ENCODE data around the gene NFKB2. TPM values are rescaled to one million over a fixed set of nuclear protein-coding genes. Genes with fewer than 3 reads are reported as not detected.

Gene NFKB2
- total RNA-seq, 4 donors from 2014 or later = 10.7 to 20.2 (median 15.6) TPM

DNA sequence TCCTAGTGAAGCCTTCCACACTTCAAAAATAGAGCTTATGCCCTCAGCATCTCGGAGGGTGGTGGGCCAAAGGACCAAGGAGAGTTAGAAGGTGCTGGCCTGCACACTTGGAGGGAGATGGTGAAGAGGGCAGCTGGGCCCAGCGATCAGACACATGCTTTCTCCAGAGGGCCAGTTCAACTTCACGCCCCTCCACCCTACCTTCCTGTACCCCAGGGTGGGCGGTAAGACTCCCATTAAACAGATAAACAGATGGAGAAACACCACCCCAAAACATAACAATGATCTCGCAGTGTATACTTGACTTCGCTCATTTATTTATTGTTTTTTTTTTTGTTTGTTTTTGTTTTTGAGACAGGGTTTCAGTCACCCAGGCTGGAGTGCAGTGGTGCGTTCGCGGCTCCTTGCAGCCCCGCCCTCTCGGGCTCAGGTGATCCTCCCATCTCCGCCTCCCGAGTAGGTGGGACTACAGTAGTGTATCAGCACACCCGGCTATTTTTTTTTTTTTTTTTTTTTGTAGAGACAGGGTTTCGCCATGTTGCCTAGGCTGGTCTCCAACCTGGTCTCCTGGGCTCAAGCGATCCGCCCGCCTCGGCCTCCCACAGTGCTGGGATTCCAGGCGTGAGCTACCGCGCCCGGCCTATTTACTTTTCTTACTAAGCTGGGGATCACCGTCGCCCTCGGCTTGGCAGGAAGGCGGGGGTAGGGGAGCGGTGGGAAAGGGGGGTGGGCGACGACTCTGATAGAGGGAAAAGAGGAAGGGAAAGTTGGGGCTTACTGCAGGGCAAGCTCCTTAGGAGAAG is 54.0 kb downstream of the NFKB2 start:
- Histone ChIP-seq H3K27ac (peak overlapping the region; percentile 81 to 93 (median 90)), H3K27me3 (no peaks in the 10 kb centered on the region), H3K36me3 (no peaks in the 10 kb centered on the region), H3K4me1 (peaks cover 16 to 41% (median 16%) of the 10 kb centered on the region in 3 donors), H3K4me3 (peak overlapping the region; percentile 51 to 95 (median 86)), H3K9me3 (no peaks in the 10 kb centered on the region)
- TF ChIP-seq POLR2A (IDR thresholded peaks at IDR 0.05) = no peak
- TF ChIP-seq, protein P1, sequence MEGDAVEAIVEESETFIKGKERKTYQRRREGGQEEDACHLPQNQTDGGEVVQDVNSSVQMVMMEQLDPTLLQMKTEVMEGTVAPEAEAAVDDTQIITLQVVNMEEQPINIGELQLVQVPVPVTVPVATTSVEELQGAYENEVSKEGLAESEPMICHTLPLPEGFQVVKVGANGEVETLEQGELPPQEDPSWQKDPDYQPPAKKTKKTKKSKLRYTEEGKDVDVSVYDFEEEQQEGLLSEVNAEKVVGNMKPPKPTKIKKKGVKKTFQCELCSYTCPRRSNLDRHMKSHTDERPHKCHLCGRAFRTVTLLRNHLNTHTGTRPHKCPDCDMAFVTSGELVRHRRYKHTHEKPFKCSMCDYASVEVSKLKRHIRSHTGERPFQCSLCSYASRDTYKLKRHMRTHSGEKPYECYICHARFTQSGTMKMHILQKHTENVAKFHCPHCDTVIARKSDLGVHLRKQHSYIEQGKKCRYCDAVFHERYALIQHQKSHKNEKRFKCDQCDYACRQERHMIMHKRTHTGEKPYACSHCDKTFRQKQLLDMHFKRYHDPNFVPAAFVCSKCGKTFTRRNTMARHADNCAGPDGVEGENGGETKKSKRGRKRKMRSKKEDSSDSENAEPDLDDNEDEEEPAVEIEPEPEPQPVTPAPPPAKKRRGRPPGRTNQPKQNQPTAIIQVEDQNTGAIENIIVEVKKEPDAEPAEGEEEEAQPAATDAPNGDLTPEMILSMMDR (IDR thresholded peaks at IDR 0.05) = no peak
- intact Hi-C loops (cut with DNase I) = no loop called here
- DNase-seq = peak; percentile 28
- WGBS, 2 donors = 5 to 15% methylated on average over 16 to 26 of the region's 30 CpGs

DNA sequence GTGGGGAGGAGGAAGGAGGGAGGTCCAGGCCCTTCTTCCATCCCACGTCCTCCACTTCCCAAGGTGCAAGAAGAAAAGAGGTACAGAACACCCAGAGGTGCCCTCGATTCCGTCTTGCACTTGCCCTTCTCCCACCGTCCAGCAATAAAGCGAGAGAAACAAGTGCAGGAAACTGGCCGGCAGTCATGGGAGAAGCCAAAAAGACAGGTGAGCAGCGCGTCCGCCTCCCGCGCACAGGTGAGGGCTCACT is 54.5 kb downstream of the NFKB2 start:
- peaks cover 0 to 2% (median 0%) of the 10 kb centered on the region in 3 donors for H3K36me3 ChIP-seq
- H3K4me3 ChIP-seq = peak overlapping the region; percentile 51 to 95 (median 86)
- H3K4me1 ChIP-seq = peaks cover 16 to 46% (median 16%) of the 10 kb centered on the region in 3 donors
- WGBS, 2 donors = 0 to 1% methylated on average over 11 of the region's 11 CpGs
- intact Hi-C loops (cut with DNase I) = no loop called here
- no peaks in the 10 kb centered on the region for H3K9me3 ChIP-seq
- DNase-seq = no peak
- no peak for TF ChIP-seq POLR2A (IDR thresholded peaks at IDR 0.05)
- H3K27ac ChIP-seq = peak overlapping the region; percentile 81 to 93 (median 90)
- no peaks in the 10 kb centered on the region for H3K27me3 ChIP-seq

DNA sequence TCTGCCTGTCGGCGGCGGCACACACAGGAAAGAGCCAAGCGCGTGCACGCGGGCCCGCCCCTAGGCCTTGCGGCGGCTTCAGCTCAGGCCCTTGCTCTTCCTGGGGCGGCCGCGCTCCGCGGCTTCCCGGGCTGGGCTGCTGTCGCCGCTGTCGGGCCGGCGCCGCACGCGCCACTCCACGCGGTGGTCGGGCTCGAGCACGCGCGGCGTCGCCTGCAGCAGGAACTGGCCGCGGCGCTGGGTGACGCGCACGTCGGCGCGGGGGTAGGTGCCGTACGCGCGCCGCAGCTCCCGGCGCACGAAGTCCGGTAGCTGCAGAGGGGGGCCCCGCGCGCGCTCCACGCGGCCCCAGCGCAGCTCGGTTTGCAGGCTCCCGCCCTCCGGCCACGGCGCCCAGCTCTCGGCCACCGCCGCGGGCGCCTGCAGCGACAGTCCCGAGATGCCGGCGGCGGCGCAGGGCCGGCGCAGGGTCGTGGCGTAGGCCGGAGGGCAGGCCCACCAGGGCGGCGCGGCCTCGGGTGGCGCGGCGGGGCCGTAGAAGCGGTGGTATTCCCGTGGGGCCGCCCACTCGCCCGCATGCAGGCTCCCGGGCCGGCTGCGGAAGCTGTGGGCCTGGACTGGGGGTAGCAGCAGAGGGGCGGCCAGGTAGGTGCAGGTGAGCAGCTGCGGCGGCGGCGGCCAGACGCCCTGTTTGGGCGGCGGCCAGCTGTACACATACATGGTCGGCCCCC is 55.0 kb downstream of the NFKB2 start:
- Histone ChIP-seq H3K4me3 (peak overlapping the region; percentile 51 to 95 (median 86)), H3K27ac (peak overlapping the region; percentile 81 to 93 (median 90)), H3K4me1 (peaks cover 16 to 51% (median 16%) of the 10 kb centered on the region in 3 donors), H3K27me3 (no peaks in the 10 kb centered on the region), H3K36me3 (peaks cover 0 to 7% (median 0%) of the 10 kb centered on the region in 3 donors), H3K9me3 (no peaks in the 10 kb centered on the region)
- intact Hi-C loops (cut with DNase I) = no loop called here
- TF ChIP-seq, protein P1 (IDR thresholded peaks at IDR 0.05) = peak in 1 of 6 experiments; percentile 47
- TF ChIP-seq POLR2A (IDR thresholded peaks at IDR 0.05) = peak in 2 of 4 donors; percentile 64 to 76
- 0% methylated on average over 5 to 6 of the region's 104 CpGs for WGBS, 2 donors
- peak; percentile 51 for DNase-seq

DNA sequence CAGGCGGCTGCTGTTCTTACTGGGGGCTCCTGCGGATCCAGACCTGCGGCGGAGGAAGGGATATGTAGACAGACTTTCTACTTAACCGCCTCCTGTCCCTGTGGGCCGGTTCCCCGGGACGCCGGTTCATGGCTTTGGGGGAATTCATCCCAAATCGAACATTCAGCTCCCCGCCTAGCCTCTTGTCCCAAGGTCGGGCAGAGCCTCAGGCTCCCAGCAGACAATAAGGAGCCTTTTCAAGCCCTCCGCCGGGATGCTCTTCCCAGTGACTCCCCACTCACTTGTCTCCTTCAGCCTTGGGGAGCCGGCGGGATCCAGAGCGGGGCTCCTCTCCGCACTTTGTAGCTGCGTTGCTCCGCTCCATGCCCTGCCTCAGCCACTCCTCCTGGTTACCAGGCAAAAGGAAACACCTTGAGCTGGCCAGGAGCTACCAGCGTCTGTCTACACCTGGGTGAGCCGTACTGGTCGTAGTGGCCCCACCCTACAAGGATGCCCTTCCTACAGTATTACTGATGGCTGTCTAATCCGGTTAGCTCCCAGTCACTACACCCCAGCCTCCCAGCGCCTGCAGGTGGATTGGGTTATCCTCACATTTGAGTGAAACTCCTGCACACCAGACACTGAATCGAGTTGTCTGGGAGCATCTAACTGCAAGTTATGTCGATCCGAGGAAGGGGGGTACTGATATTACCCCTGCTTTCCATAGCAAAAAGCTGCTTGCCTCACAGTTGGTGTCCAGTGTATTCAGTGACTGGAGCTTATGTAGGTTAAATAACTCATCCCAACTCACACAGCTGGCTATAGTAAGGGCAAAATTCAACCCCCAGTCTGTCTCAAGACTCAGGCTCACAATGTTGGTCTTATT is 55.8 kb downstream of the NFKB2 start, which contains the start of gene C10orf95:
C10orf95 (minus strand) TSS at position 439 of the 865 bp plus-strand sequence. CDS start 450 bp downstream, outside the sequence.
- intact Hi-C loops (cut with DNase I) = no loop called here
- DNase-seq = no peak
- H3K27me3 ChIP-seq = no peaks in the 10 kb centered on the region
- no peaks in the 10 kb centered on the region for H3K9me3 ChIP-seq
- TF ChIP-seq, protein P1 (IDR thresholded peaks at IDR 0.05) = no peak
- TF ChIP-seq POLR2A (IDR thresholded peaks at IDR 0.05) = no peak
- 18 to 45% methylated on average over 12 to 19 of the region's 28 CpGs for WGBS, 2 donors
- H3K4me1 ChIP-seq = peaks cover 16 to 54% (median 16%) of the 10 kb centered on the region in 3 donors
- peaks cover 0 to 12% (median 0%) of the 10 kb centered on the region in 3 donors for H3K36me3 ChIP-seq
- H3K27ac ChIP-seq = peak within 1 kb of the TSS; percentile 81 to 93 (median 90)
- peak within 1 kb of the TSS; percentile 51 to 95 (median 86) for H3K4me3 ChIP-seq

Small RNA genes within 50 kb of the gene (small RNA-seq; reads per million reads assigned to genes)
- 1,091 to 7,937 (median 5,469) reads per million in 4 donors for gene MIR146B

Other genes starting within 250 kb of the NFKB2 start
- 10 to 100 TPM; 38.6 to 90.6 (median 83.4) TPM for gene NOLC1, start 243.3 kb upstream of the NFKB2 start, total RNA-seq
- not detected for gene ELOVL3, start 169.4 kb upstream of the NFKB2 start, total RNA-seq
- gene PITX3, start 154.2 kb upstream of the NFKB2 start, total RNA-seq = not detected
- gene GBF1, start 150.2 kb upstream of the NFKB2 start, total RNA-seq = 10 to 100 TPM; 22.5 to 39.0 (median 28.6) TPM
- gene PSD, start 23.1 kb downstream of the NFKB2 start, total RNA-seq = 1 to 10 TPM in 2 of 4 donors, under 1 TPM in 2; 0.22 to 3.4 (median 0.93) TPM
- 10 to 100 TPM; 10.6 to 20.2 (median 18.8) TPM for gene FBXL15, start 25.1 kb downstream of the NFKB2 start, total RNA-seq
- 10 to 100 TPM; 16.6 to 37.6 (median 27.0) TPM for gene CUEDC2, start 36.9 kb downstream of the NFKB2 start, total RNA-seq
- 1 to 10 TPM in 2 of 4 donors, under 1 TPM in 1, not detected in 1; 0.23 to 1.9 (median 1.1) TPM for gene C10orf95, start 55.8 kb downstream of the NFKB2 start, total RNA-seq
- gene ACTR1A, start 107.0 kb downstream of the NFKB2 start, total RNA-seq = 10 to 100 TPM; 68.0 to 85.6 (median 82.3) TPM
- gene SUFU, start 108.3 kb downstream of the NFKB2 start, total RNA-seq = 1 to 10 TPM; 5.0 to 8.9 (median 6.8) TPM
- 10 to 100 TPM; 27.6 to 75.9 (median 48.8) TPM for gene TRIM8, start 248.8 kb downstream of the NFKB2 start, total RNA-seq